ENCODE data around the gene NELFCD.
"Not testable (repeated sequence)": the region's sequence is repeated elsewhere in the genome, so short reads cannot be mapped to it uniquely, and the experiment has no call there.

The NELFCD gene

GRCh38 chr20:58981628-58982364, 740 bp downstream of the NELFCD start:
- Histone ChIP-seq H3K4me3 (replicated peaks; ENCODE audit: insufficient read depth, low read length) (peak overlapping the region; percentile 64), H3K27me3 (ENCODE audit: insufficient read depth, poor library complexity, severe bottlenecking) (no peaks in the 10 kb centered on the region), H3K27ac (replicated peaks) (peak overlapping the region; percentile 67)
- TF ChIP-seq POLR2AphosphoS5 (IDR thresholded peaks at IDR 0.05; ENCODE audit: low read depth), result peak; percentile 38; the same call in 1 of the 2 replicates
- no peak for TF ChIP-seq REST (IDR thresholded peaks at IDR 0.05; ENCODE audit: insufficient replicate concordance, low read depth)
- no peak for TF ChIP-seq SPI1 (IDR thresholded peaks at IDR 0.05; ENCODE audit: borderline replicate concordance, low read depth)
- no peak for TF ChIP-seq CTCF (IDR thresholded peaks at IDR 0.05; ENCODE audit: insufficient read depth, low read length)
- no peak for TF ChIP-seq GABPA (IDR thresholded peaks at IDR 0.05; ENCODE audit: low read depth)
- peak in 1 of 2 experiments; percentile 12 for DNase-seq (ENCODE audit: low read depth in 1 of 2, low spot score in 1 of 2)

- no peak for DNase-seq (ENCODE audit: low read depth in 1 of 2, low spot score in 1 of 2)
- Histone ChIP-seq H3K4me3 (replicated peaks; ENCODE audit: insufficient read depth, low read length) (peak overlapping the region; percentile 64), H3K27ac (replicated peaks) (peak overlapping the region; percentile 67), H3K27me3 (ENCODE audit: insufficient read depth, poor library complexity, severe bottlenecking) (no peaks in the 10 kb centered on the region)
- TF ChIP-seq CTCF (IDR thresholded peaks at IDR 0.05; ENCODE audit: insufficient read depth, low read length) (no peak), SPI1 (IDR thresholded peaks at IDR 0.05; ENCODE audit: borderline replicate concordance, low read depth) (no peak)
Measured at GRCh38 chr20:58982406-58983114, 1.5 kb downstream of the NELFCD start.

GRCh38 chr20:58983115-58983468, 2.0 kb downstream of the NELFCD start:
- H3K27me3 ChIP-seq (ENCODE audit: insufficient read depth, poor library complexity, severe bottlenecking); H3K27ac ChIP-seq (replicated peaks); H3K4me3 ChIP-seq (replicated peaks; ENCODE audit: insufficient read depth, low read length); DNase-seq (ENCODE audit: low read depth in 1 of 2, low spot score in 1 of 2): not testable (repeated sequence)

- TF ChIP-seq POLR2AphosphoS5 (IDR thresholded peaks at IDR 0.05; ENCODE audit: low read depth), result no peak
- no peak for TF ChIP-seq REST (IDR thresholded peaks at IDR 0.05; ENCODE audit: insufficient replicate concordance, low read depth)
- no peak for TF ChIP-seq GABPA (IDR thresholded peaks at IDR 0.05; ENCODE audit: low read depth)
- no peak for TF ChIP-seq SPI1 (IDR thresholded peaks at IDR 0.05; ENCODE audit: borderline replicate concordance, low read depth)
- no peak for TF ChIP-seq CTCF (IDR thresholded peaks at IDR 0.05; ENCODE audit: insufficient read depth, low read length)
- Histone ChIP-seq H3K4me3 (replicated peaks; ENCODE audit: insufficient read depth, low read length) (no peak overlapping the region), H3K27ac (replicated peaks) (no peak overlapping the region), H3K27me3 (ENCODE audit: insufficient read depth, poor library complexity, severe bottlenecking) (no peaks in the 10 kb centered on the region)
- no peak for DNase-seq (ENCODE audit: low read depth in 1 of 2, low spot score in 1 of 2)
Measured at GRCh38 chr20:58984691-58985090, 3.6 kb downstream of the NELFCD start.
